ENCODE measurements around the gene MYO1D. TPM values are rescaled to one million over a fixed set of nuclear protein-coding genes. Genes with fewer than 3 reads are reported as not detected.

Gene MYO1D
- total RNA-seq, 1 experiment from 2014 or later = 35.7 TPM

GRCh38 chr17:32567511-32567910 is 309.4 kb downstream of the MYO1D start:
- RAD21 ChIA-PET (ENCODE audit: low non-redundant PET in 1 of 2, low total read pairs in 2 of 2, uncharacterized antibody in 2 of 2, unreplicated experiment in 2 of 2) = no interaction called here
- no peaks in the 10 kb centered on the region for H3K79me2 ChIP-seq (ENCODE audit: insufficient read depth, low read length)
- H3K4me2 ChIP-seq (ENCODE audit: low read length) = no peak overlapping the region
- H3K36me3 ChIP-seq (ENCODE audit: control insufficient read depth in 1 of 2, insufficient read depth in 2 of 2, low read length in 2 of 2) = no peaks in the 10 kb centered on the region
- POLR2A ChIA-PET = no interaction called here
- no peaks in the 10 kb centered on the region for H3K9me3 ChIP-seq (ENCODE audit: control insufficient read depth in 1 of 2, insufficient read depth in 1 of 2, low read depth in 1 of 2, low read length in 2 of 2)
- TF ChIP-seq TCF7L2 (IDR thresholded peaks at IDR 0.05; ENCODE audit: borderline replicate concordance, extremely low read depth, insufficient read depth, insufficient read length) (no peak), ZNF274 (IDR thresholded peaks at IDR 0.05; ENCODE audit: low read depth, low read length) (no peak), FOSL1 (IDR thresholded peaks at IDR 0.05; ENCODE audit: low read depth) (no peak), ZFX (IDR thresholded peaks at IDR 0.05) (no peak), JUND (IDR thresholded peaks at IDR 0.05) (no peak)
- TF ChIP-seq, protein P1, sequence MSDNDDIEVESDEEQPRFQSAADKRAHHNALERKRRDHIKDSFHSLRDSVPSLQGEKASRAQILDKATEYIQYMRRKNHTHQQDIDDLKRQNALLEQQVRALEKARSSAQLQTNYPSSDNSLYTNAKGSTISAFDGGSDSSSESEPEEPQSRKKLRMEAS (IDR thresholded peaks at IDR 0.05) = no peak
- H3K9ac ChIP-seq (ENCODE audit: low read length) = no peak overlapping the region
- H4K20me1 ChIP-seq (ENCODE audit: insufficient read depth) = no peaks in the 10 kb centered on the region
- H2AFZ ChIP-seq (ENCODE audit: low read depth, low read length, poor library complexity, severe bottlenecking) = no peak overlapping the region
- no peak overlapping the region for H3K4me3 ChIP-seq (replicated peaks in 1 of 2; ENCODE audit: low read depth in 1 of 2, low read length in 2 of 2)
- CTCF ChIA-PET = no interaction called here
- no TSS peak for BruUV-seq (replicated peaks)
- DNase-seq (ENCODE audit: low read depth, low spot score) (no peak), ATAC-seq (no peak)
- intact Hi-C loops (cut with micrococcal nuclease) = no loop called here
- H3K27ac ChIP-seq (ENCODE audit: low read depth, low read length) = no peak overlapping the region
- H3K4me1 ChIP-seq (ENCODE audit: control insufficient read depth in 1 of 2, insufficient read depth in 2 of 2, low read length in 2 of 2) = peaks cover 0 to 10% of the 10 kb centered on the region in 2 experiments; a peak in 1 of 4 replicates
- no peaks in the 10 kb centered on the region for H3K27me3 ChIP-seq (ENCODE audit: insufficient read depth, low read length)
- no peaks in the 10 kb centered on the region for H3K9me2 ChIP-seq (ENCODE audit: insufficient read depth)

GRCh38 chr17:32567086-32567485 is 309.8 kb downstream of the MYO1D start:
- Histone ChIP-seq H3K4me2 (ENCODE audit: low read length) (no peak overlapping the region), H3K36me3 (ENCODE audit: control insufficient read depth in 1 of 2, insufficient read depth in 2 of 2, low read length in 2 of 2) (no peaks in the 10 kb centered on the region), H3K9ac (ENCODE audit: low read length) (no peak overlapping the region), H4K20me1 (ENCODE audit: insufficient read depth) (no peaks in the 10 kb centered on the region), H3K4me1 (ENCODE audit: control insufficient read depth in 1 of 2, insufficient read depth in 2 of 2, low read length in 2 of 2) (peaks cover 0 to 10% of the 10 kb centered on the region in 2 experiments; a peak in 1 of 4 replicates), H3K4me3 (replicated peaks in 1 of 2; ENCODE audit: low read depth in 1 of 2, low read length in 2 of 2) (no peak overlapping the region), H3K9me2 (ENCODE audit: insufficient read depth) (no peaks in the 10 kb centered on the region), H2AFZ (ENCODE audit: low read depth, low read length, poor library complexity, severe bottlenecking) (no peak overlapping the region), H3K27me3 (ENCODE audit: insufficient read depth, low read length) (no peaks in the 10 kb centered on the region), H3K9me3 (ENCODE audit: control insufficient read depth in 1 of 2, insufficient read depth in 1 of 2, low read depth in 1 of 2, low read length in 2 of 2) (no peaks in the 10 kb centered on the region), H3K27ac (ENCODE audit: low read depth, low read length) (no peak overlapping the region), H3K79me2 (ENCODE audit: insufficient read depth, low read length) (no peaks in the 10 kb centered on the region)
- intact Hi-C loops (cut with micrococcal nuclease) = no loop called here
- DNase-seq (ENCODE audit: low read depth, low spot score) (no peak), ATAC-seq (no peak)
- no TSS peak for BruUV-seq (replicated peaks)
- ChIA-PET POLR2A (no interaction called here), RAD21 (ENCODE audit: low non-redundant PET in 1 of 2, low total read pairs in 2 of 2, uncharacterized antibody in 2 of 2, unreplicated experiment in 2 of 2) (no interaction called here), CTCF (no interaction called here)
- no peak for TF ChIP-seq SRF (IDR thresholded peaks at IDR 0.05; ENCODE audit: low read depth)
- TF ChIP-seq, protein P2, sequence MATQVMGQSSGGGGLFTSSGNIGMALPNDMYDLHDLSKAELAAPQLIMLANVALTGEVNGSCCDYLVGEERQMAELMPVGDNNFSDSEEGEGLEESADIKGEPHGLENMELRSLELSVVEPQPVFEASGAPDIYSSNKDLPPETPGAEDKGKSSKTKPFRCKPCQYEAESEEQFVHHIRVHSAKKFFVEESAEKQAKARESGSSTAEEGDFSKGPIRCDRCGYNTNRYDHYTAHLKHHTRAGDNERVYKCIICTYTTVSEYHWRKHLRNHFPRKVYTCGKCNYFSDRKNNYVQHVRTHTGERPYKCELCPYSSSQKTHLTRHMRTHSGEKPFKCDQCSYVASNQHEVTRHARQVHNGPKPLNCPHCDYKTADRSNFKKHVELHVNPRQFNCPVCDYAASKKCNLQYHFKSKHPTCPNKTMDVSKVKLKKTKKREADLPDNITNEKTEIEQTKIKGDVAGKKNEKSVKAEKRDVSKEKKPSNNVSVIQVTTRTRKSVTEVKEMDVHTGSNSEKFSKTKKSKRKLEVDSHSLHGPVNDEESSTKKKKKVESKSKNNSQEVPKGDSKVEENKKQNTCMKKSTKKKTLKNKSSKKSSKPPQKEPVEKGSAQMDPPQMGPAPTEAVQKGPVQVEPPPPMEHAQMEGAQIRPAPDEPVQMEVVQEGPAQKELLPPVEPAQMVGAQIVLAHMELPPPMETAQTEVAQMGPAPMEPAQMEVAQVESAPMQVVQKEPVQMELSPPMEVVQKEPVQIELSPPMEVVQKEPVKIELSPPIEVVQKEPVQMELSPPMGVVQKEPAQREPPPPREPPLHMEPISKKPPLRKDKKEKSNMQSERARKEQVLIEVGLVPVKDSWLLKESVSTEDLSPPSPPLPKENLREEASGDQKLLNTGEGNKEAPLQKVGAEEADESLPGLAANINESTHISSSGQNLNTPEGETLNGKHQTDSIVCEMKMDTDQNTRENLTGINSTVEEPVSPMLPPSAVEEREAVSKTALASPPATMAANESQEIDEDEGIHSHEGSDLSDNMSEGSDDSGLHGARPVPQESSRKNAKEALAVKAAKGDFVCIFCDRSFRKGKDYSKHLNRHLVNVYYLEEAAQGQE (IDR thresholded peaks at IDR 0.05; ENCODE audit: low read depth) = no peak
- no peak for TF ChIP-seq ELF1 (IDR thresholded peaks at IDR 0.05; ENCODE audit: borderline replicate concordance, low read depth)
- no peak for TF ChIP-seq SP1 (IDR thresholded peaks at IDR 0.05; ENCODE audit: low read depth)
- no peak for TF ChIP-seq CBX3 (IDR thresholded peaks at IDR 0.05; ENCODE audit: low read depth)
- no peak for TF ChIP-seq CEBPB (IDR thresholded peaks at IDR 0.05; ENCODE audit: low read depth)
- TF ChIP-seq ZNF274 (IDR thresholded peaks at IDR 0.05; ENCODE audit: low read depth, low read length) = no peak
- TF ChIP-seq POLR2AphosphoS5 (IDR thresholded peaks at IDR 0.05; ENCODE audit: low read depth, low read length) = no peak
- no peak for TF ChIP-seq ZFX (IDR thresholded peaks at IDR 0.05)
- TF ChIP-seq EGR1 (IDR thresholded peaks at IDR 0.05; ENCODE audit: low read depth) = no peak
- no peak for TF ChIP-seq EZH2 (IDR thresholded peaks at IDR 0.05)
- no peak for TF ChIP-seq JUND (IDR thresholded peaks at IDR 0.05)
- no peak for TF ChIP-seq SIN3A (IDR thresholded peaks at IDR 0.05; ENCODE audit: low read depth)
- TF ChIP-seq POLR2A (IDR thresholded peaks at IDR 0.05; ENCODE audit: borderline replicate concordance, extremely low read depth, insufficient read depth, insufficient read length) = no peak
- TF ChIP-seq TCF7L2 (IDR thresholded peaks at IDR 0.05; ENCODE audit: borderline replicate concordance, extremely low read depth, insufficient read depth, insufficient read length) = no peak
- TF ChIP-seq RAD21 (IDR thresholded peaks at IDR 0.05; ENCODE audit: low read depth) = no peak

Data from HCT116 (cell line).